ENCODE measurements around the gene GHRHR.

Gene GHRHR

DNA sequence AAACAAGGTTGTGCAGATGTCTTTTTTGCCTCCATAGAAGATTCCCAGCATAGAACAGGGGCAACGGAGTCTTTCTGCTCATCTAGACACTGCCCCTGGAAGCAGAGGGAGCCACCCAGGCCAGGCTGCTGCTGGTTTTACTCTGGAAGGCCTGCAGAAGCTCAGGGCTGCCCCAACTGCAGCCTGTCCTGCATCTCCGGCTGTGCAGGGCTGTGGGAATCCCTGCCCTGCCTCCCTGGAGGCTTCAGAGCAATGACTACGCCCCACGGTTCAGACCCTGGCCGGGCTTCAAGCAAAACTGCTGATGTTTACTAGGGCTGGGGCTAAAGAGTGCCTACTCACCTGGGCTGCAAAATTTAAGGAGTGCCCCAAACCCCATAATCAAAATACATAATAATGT is 43.9 kb downstream of the GHRHR start:
- H3K4me3 ChIP-seq (ENCODE audit: low read length), result no peak overlapping the region
- no peak overlapping the region for H3K9ac ChIP-seq (ENCODE audit: low read length)
- no peaks in the 10 kb centered on the region for H3K27me3 ChIP-seq (ENCODE audit: control insufficient read depth, insufficient read depth, low read length)
- no peak overlapping the region for H3K27ac ChIP-seq (ENCODE audit: low read depth, low read length)
- no peaks in the 10 kb centered on the region for H3K36me3 ChIP-seq (ENCODE audit: control insufficient read depth, insufficient read depth, low read length)
- no peaks in the 10 kb centered on the region for H3K4me1 ChIP-seq (ENCODE audit: control insufficient read depth, insufficient read depth, low read length)

GRCh38 chr7:31014826-31015225 is 51.1 kb downstream of the GHRHR start:
- Histone ChIP-seq H3K27ac (ENCODE audit: low read depth, low read length) (no peak overlapping the region), H3K36me3 (ENCODE audit: control insufficient read depth, insufficient read depth, low read length) (no peaks in the 10 kb centered on the region), H3K4me3 (ENCODE audit: low read length) (no peak overlapping the region), H3K9ac (ENCODE audit: low read length) (no peak overlapping the region), H3K4me1 (ENCODE audit: control insufficient read depth, insufficient read depth, low read length) (no peaks in the 10 kb centered on the region), H3K27me3 (ENCODE audit: control insufficient read depth, insufficient read depth, low read length) (no peaks in the 10 kb centered on the region)

- no peak overlapping the region for H3K9ac ChIP-seq (ENCODE audit: low read length)
- H3K27me3 ChIP-seq (ENCODE audit: control insufficient read depth, insufficient read depth, low read length), result no peaks in the 10 kb centered on the region
- no peak overlapping the region for H3K4me3 ChIP-seq (ENCODE audit: low read length)
- H3K4me1 ChIP-seq (ENCODE audit: control insufficient read depth, insufficient read depth, low read length), result no peaks in the 10 kb centered on the region
- no peaks in the 10 kb centered on the region for H3K36me3 ChIP-seq (ENCODE audit: control insufficient read depth, insufficient read depth, low read length)
- no peak overlapping the region for H3K27ac ChIP-seq (ENCODE audit: low read depth, low read length)
Measured at GRCh38 chr7:31017032-31017675, 53.4 kb downstream of the GHRHR start.

DNA sequence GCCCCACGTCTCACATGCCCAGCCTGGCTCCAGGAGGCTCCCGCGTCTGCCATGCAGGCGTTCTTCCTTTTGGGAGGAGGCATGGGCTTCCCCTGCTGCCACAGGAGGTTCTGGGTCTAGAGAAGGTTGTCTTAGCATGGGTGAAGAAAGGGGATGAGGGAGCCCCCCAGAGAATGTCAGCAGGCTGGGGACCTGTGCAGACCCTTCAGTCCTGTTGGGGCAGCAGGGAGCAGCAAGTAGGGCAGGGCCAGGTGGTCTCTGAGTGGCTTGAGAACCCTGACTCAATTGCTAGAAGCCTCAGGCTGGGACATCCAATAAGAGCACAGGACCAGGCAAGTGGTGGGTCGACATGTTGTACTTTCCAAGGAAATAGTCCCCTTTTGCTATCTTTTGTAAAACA is 54.0 kb downstream of the GHRHR start:
- no peak overlapping the region for H3K27ac ChIP-seq (ENCODE audit: low read depth, low read length)
- H3K36me3 ChIP-seq (ENCODE audit: control insufficient read depth, insufficient read depth, low read length), result no peaks in the 10 kb centered on the region
- H3K4me3 ChIP-seq (ENCODE audit: low read length), result no peak overlapping the region
- no peaks in the 10 kb centered on the region for H3K27me3 ChIP-seq (ENCODE audit: control insufficient read depth, insufficient read depth, low read length)
- H3K9ac ChIP-seq (ENCODE audit: low read length), result no peak overlapping the region
- H3K4me1 ChIP-seq (ENCODE audit: control insufficient read depth, insufficient read depth, low read length), result no peaks in the 10 kb centered on the region

GRCh38 chr7:31019509-31019908 is 55.8 kb downstream of the GHRHR start:
- H3K4me3 ChIP-seq (ENCODE audit: low read length), result no peak overlapping the region

DNA sequence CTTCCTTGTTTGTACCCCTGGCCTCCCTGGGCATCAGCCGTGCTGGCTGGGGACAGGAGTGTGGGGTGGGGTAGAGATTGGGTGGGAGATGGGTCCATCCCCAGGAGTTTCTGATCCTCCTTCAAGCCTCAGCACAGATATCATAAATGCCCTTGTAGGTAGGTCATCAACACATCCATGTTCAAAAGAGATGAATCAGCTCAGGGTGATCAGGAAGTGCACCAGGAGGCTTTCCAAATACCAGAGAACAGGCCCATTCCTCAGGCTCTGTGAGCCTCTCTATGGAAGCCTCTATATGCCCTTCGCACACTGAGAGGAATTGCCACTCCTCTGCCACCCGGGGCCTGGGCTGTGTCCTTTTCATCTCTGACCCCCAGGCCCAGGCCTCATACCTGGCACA is 56.4 kb downstream of the GHRHR start:
- H3K4me1 ChIP-seq (ENCODE audit: control insufficient read depth, insufficient read depth, low read length), result no peaks in the 10 kb centered on the region
- H3K27me3 ChIP-seq (ENCODE audit: control insufficient read depth, insufficient read depth, low read length), result no peaks in the 10 kb centered on the region
- H3K27ac ChIP-seq (ENCODE audit: low read depth, low read length), result no peak overlapping the region
- H3K36me3 ChIP-seq (ENCODE audit: control insufficient read depth, insufficient read depth, low read length), result no peaks in the 10 kb centered on the region
- H3K4me3 ChIP-seq (ENCODE audit: low read length), result no peak overlapping the region
- H3K9ac ChIP-seq (ENCODE audit: low read length), result no peak overlapping the region

More at GRCh38 chr7:31019509-31019908, 55.8 kb downstream of the GHRHR start:
- Histone ChIP-seq H3K27ac (ENCODE audit: low read depth, low read length) (no peak overlapping the region), H3K9ac (ENCODE audit: low read length) (no peak overlapping the region), H3K36me3 (ENCODE audit: control insufficient read depth, insufficient read depth, low read length) (no peaks in the 10 kb centered on the region), H3K27me3 (ENCODE audit: control insufficient read depth, insufficient read depth, low read length) (no peaks in the 10 kb centered on the region), H3K4me1 (ENCODE audit: control insufficient read depth, insufficient read depth, low read length) (no peaks in the 10 kb centered on the region)

DNA sequence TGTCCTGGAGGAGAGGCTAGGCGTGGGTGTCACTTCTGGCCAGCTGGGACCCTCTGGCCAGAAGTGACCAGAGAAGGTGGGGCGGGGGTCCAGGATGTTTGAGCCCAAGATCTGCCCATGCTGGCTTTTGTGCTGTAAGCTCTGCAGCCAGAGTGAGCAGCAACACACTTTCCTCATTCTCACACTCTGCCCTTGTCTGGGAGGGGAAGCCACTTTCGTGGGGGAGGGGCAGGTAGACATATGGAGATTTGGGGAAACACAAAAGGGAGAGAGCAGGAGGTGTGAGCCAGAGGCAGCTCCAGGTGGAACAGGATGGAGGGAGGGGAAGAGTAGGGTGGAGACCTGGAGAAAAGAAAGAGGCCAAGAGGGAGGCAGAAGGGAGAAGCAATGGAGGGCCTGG is 56.9 kb downstream of the GHRHR start:
- Histone ChIP-seq H3K27me3 (ENCODE audit: control insufficient read depth, insufficient read depth, low read length) (no peaks in the 10 kb centered on the region), H3K9ac (ENCODE audit: low read length) (no peak overlapping the region), H3K27ac (ENCODE audit: low read depth, low read length) (no peak overlapping the region)

DNA sequence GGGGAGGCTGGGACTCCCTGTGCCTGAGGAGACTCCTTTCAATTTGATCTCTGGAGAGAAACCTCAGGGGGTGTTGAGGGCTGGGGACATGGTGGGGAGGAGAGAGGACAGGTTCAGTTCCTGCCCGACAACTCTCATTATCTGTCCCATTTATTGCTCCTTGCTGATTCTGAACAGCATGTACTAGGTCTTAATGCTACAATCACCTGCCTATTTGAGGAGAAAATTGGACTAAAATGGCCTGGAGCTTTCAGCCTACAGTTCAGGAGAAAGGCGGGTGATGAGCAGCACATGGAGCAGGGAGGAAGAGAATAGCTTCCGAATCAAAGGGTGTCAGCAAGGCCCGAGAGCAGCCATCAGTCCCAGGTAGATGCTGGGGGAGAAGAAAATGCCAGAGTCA is 58.4 kb downstream of the GHRHR start:
- H3K27me3 ChIP-seq (ENCODE audit: control insufficient read depth, insufficient read depth, low read length), result no peaks in the 10 kb centered on the region
- no peak overlapping the region for H3K9ac ChIP-seq (ENCODE audit: low read length)
- H3K4me1 ChIP-seq (ENCODE audit: control insufficient read depth, insufficient read depth, low read length), result no peaks in the 10 kb centered on the region
- H3K27ac ChIP-seq (ENCODE audit: low read depth, low read length), result no peak overlapping the region
- H3K4me3 ChIP-seq (ENCODE audit: low read length), result no peak overlapping the region
- no peaks in the 10 kb centered on the region for H3K36me3 ChIP-seq (ENCODE audit: control insufficient read depth, insufficient read depth, low read length)

More for the DNA sequence above, 56.9 kb downstream of the GHRHR start:
- no peak overlapping the region for H3K4me3 ChIP-seq (ENCODE audit: low read length)
- no peaks in the 10 kb centered on the region for H3K4me1 ChIP-seq (ENCODE audit: control insufficient read depth, insufficient read depth, low read length)
- no peaks in the 10 kb centered on the region for H3K36me3 ChIP-seq (ENCODE audit: control insufficient read depth, insufficient read depth, low read length)

DNA sequence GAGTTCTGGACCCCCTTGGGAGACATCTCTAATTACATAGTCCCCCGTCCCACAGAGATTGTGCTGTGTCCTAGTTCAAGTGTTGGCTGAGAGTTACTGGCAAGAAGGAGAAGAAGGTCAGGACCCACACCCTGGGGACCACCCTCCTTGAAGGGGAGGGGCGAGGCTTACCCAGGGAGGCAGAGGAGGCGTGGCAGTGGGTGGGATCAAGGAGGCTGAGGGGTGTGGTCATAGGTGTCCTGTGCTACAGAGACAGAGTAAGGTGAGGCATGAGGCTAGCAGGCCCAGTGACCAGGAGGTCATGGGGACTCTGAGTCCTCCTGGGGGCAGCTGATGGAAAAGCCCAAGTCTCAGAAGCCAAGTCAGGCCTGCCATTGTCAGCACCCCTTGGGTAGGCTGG is 59.0 kb downstream of the GHRHR start:
- Histone ChIP-seq H3K9ac (ENCODE audit: low read length) (no peak overlapping the region), H3K4me1 (ENCODE audit: control insufficient read depth, insufficient read depth, low read length) (no peaks in the 10 kb centered on the region), H3K4me3 (ENCODE audit: low read length) (no peak overlapping the region), H3K27me3 (ENCODE audit: control insufficient read depth, insufficient read depth, low read length) (no peaks in the 10 kb centered on the region), H3K27ac (ENCODE audit: low read depth, low read length) (no peak overlapping the region), H3K36me3 (ENCODE audit: control insufficient read depth, insufficient read depth, low read length) (no peaks in the 10 kb centered on the region)

DNA sequence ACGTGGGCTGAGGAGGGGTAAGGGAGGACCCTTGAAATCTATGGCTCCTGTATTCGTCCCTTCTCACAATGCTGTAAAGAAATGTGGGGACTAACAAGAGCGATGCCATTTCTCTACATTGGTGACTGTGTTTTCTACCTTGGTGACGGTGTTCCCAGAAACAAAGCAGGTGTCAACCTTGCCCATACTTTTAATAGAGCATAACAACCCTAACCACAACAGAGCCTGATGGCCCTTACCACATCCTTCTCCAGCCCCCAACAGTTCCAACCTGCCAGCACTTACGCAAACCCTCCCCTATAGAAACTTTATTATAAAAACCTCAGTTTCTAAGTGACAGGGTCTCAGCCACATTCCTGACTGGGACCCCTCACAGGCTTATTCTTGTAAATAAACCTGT is 60.1 kb downstream of the GHRHR start:
- H3K4me1 ChIP-seq (ENCODE audit: control insufficient read depth, insufficient read depth, low read length), result no peaks in the 10 kb centered on the region
- H3K9ac ChIP-seq (ENCODE audit: low read length), result no peak overlapping the region
- no peak overlapping the region for H3K27ac ChIP-seq (ENCODE audit: low read depth, low read length)
- H3K4me3 ChIP-seq (ENCODE audit: low read length), result no peak overlapping the region
- no peaks in the 10 kb centered on the region for H3K36me3 ChIP-seq (ENCODE audit: control insufficient read depth, insufficient read depth, low read length)
- H3K27me3 ChIP-seq (ENCODE audit: control insufficient read depth, insufficient read depth, low read length), result no peaks in the 10 kb centered on the region

DNA sequence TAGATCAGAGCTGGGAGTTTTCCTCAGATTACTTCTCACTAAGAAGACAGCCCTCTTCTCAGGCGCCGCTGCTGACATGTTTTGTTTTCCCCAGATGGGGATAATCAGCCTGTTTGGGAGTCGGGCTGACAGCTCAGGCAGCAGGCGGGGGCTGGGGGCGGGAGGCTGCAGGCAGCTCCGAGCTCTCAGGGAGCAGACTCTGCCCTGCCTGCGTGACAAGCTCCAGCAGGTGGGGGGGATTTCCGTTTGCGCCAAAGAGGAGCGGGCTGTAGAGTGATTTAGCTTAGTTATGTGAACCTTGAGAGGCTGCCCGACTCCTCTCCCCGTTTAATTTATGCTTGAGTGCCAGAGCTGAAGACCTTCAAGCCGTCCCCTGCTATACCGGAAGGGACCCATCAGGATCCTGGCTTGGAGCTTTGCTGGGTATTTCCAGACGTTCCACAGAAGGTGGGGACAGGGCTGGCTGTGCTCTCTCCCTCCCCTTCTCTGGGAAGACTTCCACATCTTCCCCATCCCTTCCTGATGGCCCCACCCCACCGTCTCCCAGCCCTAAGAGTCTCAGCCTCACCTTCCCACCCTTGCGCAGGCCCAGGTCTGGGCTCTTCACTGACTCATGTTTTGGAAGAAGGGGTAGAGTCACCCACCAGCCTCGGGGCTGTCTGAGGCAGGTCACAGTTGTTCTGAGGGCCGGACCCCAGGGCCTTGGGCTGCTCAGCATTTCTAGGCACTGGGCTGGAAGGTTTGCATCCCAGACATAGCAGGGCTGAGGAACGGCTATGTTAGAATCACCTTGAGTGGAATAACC is 63.6 kb downstream of the GHRHR start:
- Histone ChIP-seq H3K4me3 (ENCODE audit: low read length) (no peak overlapping the region), H3K27ac (ENCODE audit: low read depth, low read length) (peak overlapping the region; percentile 47), H3K36me3 (ENCODE audit: control insufficient read depth, insufficient read depth, low read length) (no peaks in the 10 kb centered on the region), H3K27me3 (ENCODE audit: control insufficient read depth, insufficient read depth, low read length) (no peaks in the 10 kb centered on the region), H3K9ac (ENCODE audit: low read length) (no peak overlapping the region), H3K4me1 (ENCODE audit: control insufficient read depth, insufficient read depth, low read length) (no peaks in the 10 kb centered on the region)

DNA sequence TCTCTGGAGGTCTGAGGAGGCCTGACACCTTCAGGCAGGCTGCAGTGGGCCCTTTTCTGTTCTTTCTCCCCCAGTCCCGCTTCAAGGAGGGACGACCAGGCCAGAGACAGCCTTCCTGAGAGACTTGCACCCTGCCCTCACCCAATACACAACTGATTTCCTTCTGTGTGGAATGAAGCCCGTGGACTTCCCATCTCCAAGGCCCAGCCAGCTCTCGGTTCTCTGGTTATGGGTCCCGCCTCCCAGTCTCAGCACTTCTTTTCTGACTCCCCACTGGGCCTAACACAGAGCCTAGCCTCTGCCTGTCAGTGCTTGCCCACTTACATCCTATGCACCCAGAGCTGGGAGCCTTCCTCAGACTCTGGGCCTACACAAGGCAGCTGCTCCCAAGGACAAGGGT is 64.3 kb downstream of the GHRHR start:
- Histone ChIP-seq H3K4me3 (ENCODE audit: low read length) (no peak overlapping the region), H3K36me3 (ENCODE audit: control insufficient read depth, insufficient read depth, low read length) (no peaks in the 10 kb centered on the region), H3K9ac (ENCODE audit: low read length) (no peak overlapping the region), H3K27ac (ENCODE audit: low read depth, low read length) (peak overlapping the region; percentile 23), H3K4me1 (ENCODE audit: control insufficient read depth, insufficient read depth, low read length) (no peaks in the 10 kb centered on the region), H3K27me3 (ENCODE audit: control insufficient read depth, insufficient read depth, low read length) (no peaks in the 10 kb centered on the region)
